ENCODE measurements around the gene FASTK. TPM values are rescaled to one million over a fixed set of nuclear protein-coding genes. Genes with fewer than 3 reads are reported as not detected.

The FASTK gene
- total RNA-seq, 1 donor from 2014 or later: 56.1 TPM

DNA sequence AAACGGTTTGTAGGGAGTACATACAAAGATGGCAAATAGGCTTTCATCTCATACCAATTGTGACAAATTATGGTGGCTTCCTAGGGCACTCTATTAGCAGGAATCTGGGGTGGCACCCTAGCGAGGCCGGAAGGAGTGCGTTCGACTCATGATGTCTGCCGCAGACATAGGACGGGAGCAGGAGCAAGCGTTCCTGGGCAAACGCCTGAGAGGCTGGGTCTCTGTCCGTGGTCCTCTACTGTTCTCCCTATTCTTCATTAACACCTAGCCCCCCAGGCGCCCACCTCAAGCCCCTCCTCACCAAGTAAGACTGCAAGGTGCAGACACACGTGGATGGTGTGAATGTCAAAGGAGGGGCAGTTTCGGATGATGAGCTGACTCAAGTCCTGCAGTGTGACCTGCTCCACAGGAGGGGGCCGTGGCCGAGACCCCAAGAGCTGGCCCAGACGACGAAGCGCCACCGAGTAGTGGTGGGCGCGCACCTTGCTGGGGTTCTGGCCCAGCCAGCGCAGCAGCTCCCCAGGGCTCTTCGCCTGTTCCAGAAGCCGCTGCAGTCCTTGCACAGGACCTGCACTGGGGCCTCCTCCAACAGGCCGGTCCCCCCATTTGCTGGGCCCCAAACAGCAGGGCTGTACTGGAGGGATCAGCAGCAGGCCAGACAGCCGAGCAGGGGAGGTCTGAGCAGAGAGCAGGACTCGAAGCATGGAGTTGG, 1.3 kb downstream of the FASTK start:
- peak overlapping the region; percentile 77 for H3K27ac Mint-ChIP-seq (ENCODE audit: unreplicated experiment)
- H3K4me1 ChIP-seq (ENCODE audit: insufficient read depth, low read length): peaks cover 34% of the 10 kb centered on the region
- peaks cover 44% of the 10 kb centered on the region for H3K79me2 ChIP-seq (ENCODE audit: insufficient read depth, low read length)
- DNase-seq (ENCODE audit: low read depth) (no peak), FAIRE-seq (no peak)
- TF ChIP-seq CTCF (IDR thresholded peaks at IDR 0.05; ENCODE audit: insufficient read depth, low read depth, low read length) (no peak), EZH2 (IDR thresholded peaks at IDR 0.05; ENCODE audit: insufficient read depth, low read length) (no peak)
- H3K36me3 Mint-ChIP-seq (ENCODE audit: low read depth, unreplicated experiment): peaks cover 9% of the 10 kb centered on the region
- no peaks in the 10 kb centered on the region for H3K9me3 Mint-ChIP-seq (ENCODE audit: unreplicated experiment)
- H3K4me3 ChIP-seq (ENCODE audit: insufficient read depth, low read depth, low read length): peak overlapping the region; percentile 85
- no peaks in the 10 kb centered on the region for H3K27me3 ChIP-seq (ENCODE audit: insufficient read depth, low read length)
- H4K20me1 ChIP-seq (ENCODE audit: insufficient read depth, low read length): peaks cover 52% of the 10 kb centered on the region
- no peak overlapping the region for H2AFZ ChIP-seq (ENCODE audit: low read depth, low read length)
- H3K4me2 ChIP-seq (ENCODE audit: low read length): peak overlapping the region; percentile 87
- peak overlapping the region; percentile 89 for H3K27ac ChIP-seq (ENCODE audit: low read depth, low read length)
- H3K9me3 ChIP-seq (ENCODE audit: insufficient read depth, low read depth, low read length): no peaks in the 10 kb centered on the region
- no peaks in the 10 kb centered on the region for H3K27me3 Mint-ChIP-seq (ENCODE audit: low read depth, unreplicated experiment)
- H3K4me1 Mint-ChIP-seq (ENCODE audit: low read depth, unreplicated experiment): peaks cover 20% of the 10 kb centered on the region
- peak overlapping the region; percentile 95 for H3K9ac ChIP-seq (ENCODE audit: low read length)
- H3K36me3 ChIP-seq (ENCODE audit: insufficient read depth, low read length): peaks cover 12% of the 10 kb centered on the region
- peak overlapping the region; percentile 96 for H3K4me3 Mint-ChIP-seq (ENCODE audit: unreplicated experiment)

- DNase-seq (ENCODE audit: low read depth) (no peak), FAIRE-seq (no peak)
- Histone ChIP-seq H3K4me1 (ENCODE audit: insufficient read depth, low read length) (peaks cover 34% of the 10 kb centered on the region), H3K9ac (ENCODE audit: low read length) (peak overlapping the region; percentile 95), H3K27ac (ENCODE audit: low read depth, low read length) (no peak overlapping the region), H3K4me2 (ENCODE audit: low read length) (peak overlapping the region; percentile 87), H3K4me3 (ENCODE audit: insufficient read depth, low read depth, low read length) (no peak overlapping the region), H2AFZ (ENCODE audit: low read depth, low read length) (no peak overlapping the region), H3K79me2 (ENCODE audit: insufficient read depth, low read length) (peaks cover 44% of the 10 kb centered on the region), H3K36me3 (ENCODE audit: insufficient read depth, low read length) (peaks cover 15% of the 10 kb centered on the region), H3K27me3 (ENCODE audit: insufficient read depth, low read length) (no peaks in the 10 kb centered on the region), H3K9me3 (ENCODE audit: insufficient read depth, low read depth, low read length) (no peaks in the 10 kb centered on the region), H4K20me1 (ENCODE audit: insufficient read depth, low read length) (peaks cover 56% of the 10 kb centered on the region)
- no peaks in the 10 kb centered on the region for H3K9me3 Mint-ChIP-seq (ENCODE audit: unreplicated experiment)
- peaks cover 14% of the 10 kb centered on the region for H3K36me3 Mint-ChIP-seq (ENCODE audit: low read depth, unreplicated experiment)
- TF ChIP-seq EZH2 (IDR thresholded peaks at IDR 0.05; ENCODE audit: insufficient read depth, low read length): no peak
- TF ChIP-seq CTCF (IDR thresholded peaks at IDR 0.05; ENCODE audit: insufficient read depth, low read depth, low read length): no peak
- peaks cover 20% of the 10 kb centered on the region for H3K4me1 Mint-ChIP-seq (ENCODE audit: low read depth, unreplicated experiment)
- no peaks in the 10 kb centered on the region for H3K27me3 Mint-ChIP-seq (ENCODE audit: low read depth, unreplicated experiment)
- H3K4me3 Mint-ChIP-seq (ENCODE audit: unreplicated experiment): peak overlapping the region; percentile 96
- H3K27ac Mint-ChIP-seq (ENCODE audit: unreplicated experiment): peak overlapping the region; percentile 34
These were observed 2.2 kb downstream of the FASTK start for GRCh38 chr7:151078233-151079040.

All from astrocyte (in vitro differentiated cells and primary cell).